CD4-positive, alpha-beta T cell treated with Interleukin-2 at 100 ng/mL for 4 hours (primary cell): ENCODE results near the gene CHN2.
"Not testable (repeated sequence)": the region's sequence is repeated elsewhere in the genome, so short reads cannot be mapped to it uniquely, and the experiment has no call there.

Experiments
- DNase-seq: peaks from one replicate; pipeline ENCODE4 v3.0.0-alpha.2; 2020; ENCODE audit warnings: low spot score

Gene CHN2

GRCh38 chr7:29189743-29190201 is 4.8 kb upstream of the CHN2 start:
- peak; percentile 61 for DNase-seq

- DNase-seq, result no peak
These were observed 4.1 kb upstream of the CHN2 start for GRCh38 chr7:29190349-29191045.

GRCh38 chr7:29192323-29192722 is 2.3 kb upstream of the CHN2 start:
- DNase-seq, result no peak

GRCh38 chr7:29192811-29193210 is 1.8 kb upstream of the CHN2 start:
- no peak for DNase-seq

GRCh38 chr7:29193316-29194205 is 1.0 kb upstream of the CHN2 start:
- DNase-seq, result no peak

- no peak for DNase-seq
These were observed 375 bp upstream of the CHN2 start for GRCh38 chr7:29194206-29194593.

- DNase-seq, result peak; percentile 69
These were observed 1.6 kb downstream of the CHN2 start for GRCh38 chr7:29196191-29196590.

GRCh38 chr7:29196971-29197595 is 2.5 kb downstream of the CHN2 start:
- DNase-seq, result peak; percentile 45

GRCh38 chr7:29197916-29198315 is 3.3 kb downstream of the CHN2 start:
- no peak for DNase-seq

GRCh38 chr7:29199776-29200175 is 5.2 kb downstream of the CHN2 start:
- DNase-seq, result no peak

GRCh38 chr7:29202651-29203069 is 8.1 kb downstream of the CHN2 start:
- no peak for DNase-seq

- DNase-seq, result no peak
These were observed 10.1 kb downstream of the CHN2 start for GRCh38 chr7:29204491-29205272.

GRCh38 chr7:29207162-29207801 is 12.7 kb downstream of the CHN2 start:
- peak; percentile 9 for DNase-seq

GRCh38 chr7:29208410-29209250 is 14.1 kb downstream of the CHN2 start:
- no peak for DNase-seq

- no peak for DNase-seq
These were observed 15.2 kb downstream of the CHN2 start for GRCh38 chr7:29209745-29210144.

- DNase-seq, result not testable (repeated sequence)
These were observed 18.2 kb downstream of the CHN2 start for GRCh38 chr7:29212736-29213135.

- DNase-seq, result no peak
These were observed 19.5 kb downstream of the CHN2 start for GRCh38 chr7:29214056-29214455.

GRCh38 chr7:29214816-29215215 is 20.2 kb downstream of the CHN2 start:
- DNase-seq, result no peak

- DNase-seq, result no peak
These were observed 21.6 kb downstream of the CHN2 start for GRCh38 chr7:29216128-29216527.

- DNase-seq, result no peak
These were observed 22.5 kb downstream of the CHN2 start for GRCh38 chr7:29217113-29217512.

- no peak for DNase-seq
These were observed 30.2 kb downstream of the CHN2 start for GRCh38 chr7:29224726-29225125.
